ENCODE data around the gene OR4D10. TPM values are rescaled to one million over a fixed set of nuclear protein-coding genes. Genes with fewer than 3 reads are reported as not detected.

Gene OR4D10
- total RNA-seq (2021; ENCODE audit: unreplicated experiment), result not detected
- not detected in 2 replicates for polyA plus RNA-seq (2012)
- Bru-seq, nascent RNA, result not detected
- not detected for BruChase-seq, experiment 1, labeled RNA remaining after a 6-hour chase
- BruChase-seq, experiment 2, labeled RNA remaining after a 2-hour chase, result not detected
- long read RNA-seq, result 0 reads

DNA sequence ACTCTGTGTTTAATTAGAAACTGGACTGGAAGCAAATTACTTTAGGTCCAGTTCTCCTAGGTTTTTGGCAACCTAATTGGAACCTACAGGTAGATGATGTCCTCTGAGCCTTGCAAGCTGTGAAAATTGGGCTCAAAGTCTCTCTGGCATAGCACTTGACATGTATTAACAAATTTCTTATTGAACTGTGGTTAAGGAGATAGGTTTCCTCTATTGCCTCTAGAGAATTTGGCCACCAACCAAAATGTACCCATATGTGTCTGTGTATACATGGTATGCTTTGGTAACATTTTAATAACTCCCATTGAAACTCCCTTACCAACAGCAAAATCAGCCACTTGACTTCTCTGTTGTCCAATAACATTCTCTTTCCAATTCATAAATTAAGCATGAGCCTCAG is at the start of gene OR4D10:
Gene OR4D10 (plus strand): TSS at position 301 of the 400 bp plus-strand sequence. CDS start 4,115 bp downstream, outside the sequence.
- TF ChIP-seq FOSL1 (IDR thresholded peaks at IDR 0.05; ENCODE audit: low read depth), result no peak
- TF ChIP-seq EGR1 (IDR thresholded peaks at IDR 0.05; ENCODE audit: low read depth), result no peak
- no peak for TF ChIP-seq CBX3 (IDR thresholded peaks at IDR 0.05; ENCODE audit: low read depth)
- TF ChIP-seq YY1 (IDR thresholded peaks at IDR 0.05; ENCODE audit: extremely low read depth, insufficient replicate concordance, low read depth, low read length), result no peak
- TF ChIP-seq SRF (IDR thresholded peaks at IDR 0.05; ENCODE audit: low read depth), result no peak
- no peak for TF ChIP-seq RAD21 (IDR thresholded peaks at IDR 0.05; ENCODE audit: low read depth)
- TF ChIP-seq, protein P1, sequence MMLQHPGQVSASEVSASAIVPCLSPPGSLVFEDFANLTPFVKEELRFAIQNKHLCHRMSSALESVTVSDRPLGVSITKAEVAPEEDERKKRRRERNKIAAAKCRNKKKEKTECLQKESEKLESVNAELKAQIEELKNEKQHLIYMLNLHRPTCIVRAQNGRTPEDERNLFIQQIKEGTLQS (IDR thresholded peaks at IDR 0.05), result no peak
- no peak for TF ChIP-seq POLR2A (IDR thresholded peaks at IDR 0.05; ENCODE audit: borderline replicate concordance, extremely low read depth, insufficient read depth, insufficient read length)
- no peak for TF ChIP-seq JUND (IDR thresholded peaks at IDR 0.05)
- TF ChIP-seq TCF7L2 (IDR thresholded peaks at IDR 0.05; ENCODE audit: borderline replicate concordance, extremely low read depth, insufficient read depth, insufficient read length), result no peak
- no peak for TF ChIP-seq ELF1 (IDR thresholded peaks at IDR 0.05; ENCODE audit: borderline replicate concordance, low read depth)
- TF ChIP-seq EZH2 (IDR thresholded peaks at IDR 0.05), result no peak
- TF ChIP-seq ZFX (IDR thresholded peaks at IDR 0.05), result no peak
- no peak for TF ChIP-seq SP1 (IDR thresholded peaks at IDR 0.05; ENCODE audit: low read depth)
- TF ChIP-seq EZH2phosphoT487 (IDR thresholded peaks at IDR 0.05; ENCODE audit: borderline replicate concordance), result no peak
- no peak for TF ChIP-seq POLR2AphosphoS5 (IDR thresholded peaks at IDR 0.05; ENCODE audit: low read depth, low read length)

More for the DNA sequence above, at the start of gene OR4D10:
- no peak for ATAC-seq
- Histone ChIP-seq H3K9me2 (ENCODE audit: insufficient read depth) (no peaks in the 10 kb centered on the region), H3K27ac (ENCODE audit: low read depth, low read length) (no peak within 1 kb of the TSS), H3K4me3 (replicated peaks in 1 of 2; ENCODE audit: low read depth in 1 of 2, low read length in 2 of 2) (no peak within 1 kb of the TSS), H3K27me3 (ENCODE audit: insufficient read depth, low read length) (no peaks in the 10 kb centered on the region), H4K20me1 (ENCODE audit: insufficient read depth) (no peaks in the 10 kb centered on the region), H2AFZ (ENCODE audit: low read depth, low read length, poor library complexity, severe bottlenecking) (no peak within 1 kb of the TSS), H3K9ac (ENCODE audit: low read length) (no peak within 1 kb of the TSS), H3K36me3 (ENCODE audit: control insufficient read depth in 1 of 2, insufficient read depth in 2 of 2, low read length in 2 of 2) (no peaks in the 10 kb centered on the region), H3K79me2 (ENCODE audit: insufficient read depth, low read length) (no peaks in the 10 kb centered on the region), H3K4me2 (ENCODE audit: low read length) (no peak within 1 kb of the TSS), H3K4me1 (ENCODE audit: control insufficient read depth in 1 of 2, insufficient read depth in 2 of 2, low read length in 2 of 2) (no peaks in the 10 kb centered on the region), H3K9me3 (ENCODE audit: control insufficient read depth in 1 of 2, insufficient read depth in 1 of 2, low read depth in 1 of 2, low read length in 2 of 2) (no peaks in the 10 kb centered on the region)
- POLR2A ChIA-PET, result no interaction called here
- BruUV-seq (replicated peaks), result no TSS peak
- RAD21 ChIA-PET (ENCODE audit: low non-redundant PET in 1 of 2, low total read pairs in 2 of 2, uncharacterized antibody in 2 of 2, unreplicated experiment in 2 of 2), result no interaction called here
- CTCF ChIA-PET, result no interaction called here
- no peak for DNase-seq (ENCODE audit: low read depth, low spot score)
- intact Hi-C loops (cut with micrococcal nuclease), result no loop called here
